Measurements from ENCODE around the gene PIAS1.

GRCh38 chr15:68230157-68231100 lies 176.3 kb downstream of the PIAS1 start:
- TF ChIP-seq ZNF274 (IDR thresholded peaks at IDR 0.05; ENCODE audit: low read length) (no peak), ZNF274 (tag by site-specific recombination; IDR thresholded peaks at IDR 0.05; ENCODE audit: borderline replicate concordance) (no peak), ZBTB21 (tag by site-specific recombination; IDR thresholded peaks at IDR 0.05) (no peak), ZBTB26 (tag by site-specific recombination; optimal IDR thresholded peaks at IDR 0.05) (no peak), CTCF (tag by site-specific recombination; IDR thresholded peaks at IDR 0.05) (no peak), SALL2 (tag by site-specific recombination; IDR thresholded peaks at IDR 0.05; ENCODE audit: borderline replicate concordance) (no peak), ZNF23 (tag by site-specific recombination; IDR thresholded peaks at IDR 0.05; ENCODE audit: borderline replicate concordance) (no peak), ZNF843 (tag by site-specific recombination; IDR thresholded peaks at IDR 0.05) (no peak)

Measured in HEK293 (cell line).